MM.1S (cell line): ENCODE results near the gene FAM81A.

ENCODE experiments used
- CTCF ChIP-seq: fragments of 300-600 bp; sonication (generic); IDR thresholded peaks from 2 replicates; pipeline ENCODE4 v1.5.1; 2016; ENCODE audit warnings: antibody characterized with exemption, low read length, mixed read lengths
- EZH2 ChIP-seq: fragments of 300-600 bp; sonication (generic); optimal IDR thresholded peaks from 2 replicates; pipeline ENCODE3; 2017; ENCODE audit warnings: low read depth, mild to moderate bottlenecking, antibody characterized with exemption, low read length, mixed read lengths

GRCh38 chr15:59550530-59550929 is 112.5 kb downstream of the FAM81A start:
- TF ChIP-seq CTCF (no peak), EZH2 (no peak)
